ENCODE results near the gene HTRA3.

The HTRA3 gene

GRCh38 chr4:8324640-8325239 lies 55.2 kb downstream of the HTRA3 start:
- no peak overlapping the region for H3K27ac ChIP-seq
- no peak for TF ChIP-seq ZFX (IDR thresholded peaks at IDR 0.05)
- no peak for TF ChIP-seq CTCF (conservative IDR thresholded peaks at IDR 0.05)

GRCh38 chr4:8325291-8325973 lies 55.9 kb downstream of the HTRA3 start:
- H3K27ac ChIP-seq: no peak overlapping the region
- no peak for TF ChIP-seq ZFX (IDR thresholded peaks at IDR 0.05)

GRCh38 chr4:8326206-8326605 lies 56.7 kb downstream of the HTRA3 start:
- H3K27ac ChIP-seq: no peak overlapping the region
- no peak for TF ChIP-seq ZFX (IDR thresholded peaks at IDR 0.05)
- TF ChIP-seq CTCF (conservative IDR thresholded peaks at IDR 0.05): no peak

- TF ChIP-seq CTCF (conservative IDR thresholded peaks at IDR 0.05): no peak
- TF ChIP-seq ZFX (IDR thresholded peaks at IDR 0.05): no peak
- H3K27ac ChIP-seq: no peak overlapping the region
These were observed 58.9 kb downstream of the HTRA3 start for GRCh38 chr4:8328456-8328855.

GRCh38 chr4:8328866-8329559 lies 59.5 kb downstream of the HTRA3 start:
- TF ChIP-seq ZFX (IDR thresholded peaks at IDR 0.05) (no peak), CTCF (conservative IDR thresholded peaks at IDR 0.05) (no peak)
- no peak overlapping the region for H3K27ac ChIP-seq

GRCh38 chr4:8329560-8329858 lies 60.0 kb downstream of the HTRA3 start:
- H3K27ac ChIP-seq: no peak overlapping the region
- TF ChIP-seq ZFX (IDR thresholded peaks at IDR 0.05): no peak
- no peak for TF ChIP-seq CTCF (conservative IDR thresholded peaks at IDR 0.05)

GRCh38 chr4:8329859-8330761 lies 60.6 kb downstream of the HTRA3 start:
- no peak overlapping the region for H3K27ac ChIP-seq
- TF ChIP-seq ZFX (IDR thresholded peaks at IDR 0.05) (no peak), CTCF (conservative IDR thresholded peaks at IDR 0.05) (no peak)
